SJSA1 (cell line): ENCODE results near the gene PROSER1. TPM values are rescaled to one million over a fixed set of nuclear protein-coding genes. Genes with fewer than 3 reads are reported as not detected.

Source experiments
- DNase-seq, 2 experiments: peaks; one replicate each; pipeline ENCODE4 v3.0.0-alpha.2; 2015 to 2020; ENCODE audit warnings: low spot score in 2 of 2, low read depth in 1 of 2
- H3K27ac ChIP-seq: fragments of 250-450 bp; sonication (Bioruptor Pico); 2 replicates; pipeline ENCODE4 v1.5.1; 2020; ENCODE audit warnings: mild to moderate bottlenecking, moderate library complexity
- H3K27me3 ChIP-seq: fragments of 250-450 bp; sonication (Bioruptor Pico); replicated peaks from 2 replicates; pipeline ENCODE4 v1.5.1; 2020; ENCODE audit warnings: mild to moderate bottlenecking, moderate library complexity
- H3K36me3 ChIP-seq: fragments of 250-450 bp; sonication (Bioruptor Pico); 2 replicates; pipeline ENCODE4 v1.5.1; 2020; ENCODE audit warnings: mild to moderate bottlenecking
- H3K4me1 ChIP-seq: fragments of 250-450 bp; sonication (Bioruptor Pico); replicated peaks from 2 replicates; pipeline ENCODE4 v1.6.1; 2021; ENCODE audit warnings: mild to moderate bottlenecking
- H3K4me3 ChIP-seq: fragments of 250-450 bp; sonication (Bioruptor Pico); 2 replicates; pipeline ENCODE4 v1.5.1; 2020; ENCODE audit warnings: mild to moderate bottlenecking
- H3K9me3 ChIP-seq: fragments of 250-450 bp; sonication (Bioruptor Pico); replicated peaks from 2 replicates; pipeline ENCODE4 v1.5.1; 2020; ENCODE audit warnings: mild to moderate bottlenecking
- total RNA-seq: library from RNA; depleted of rRNA; stranded (reverse); fragments of >200 nt; shearing (Covaris generic); gene quantifications from 2 replicates; pipeline ENCODE4 v1.2.3, GENCODE V29; 2014; rRNA removed

PROSER1 gene
- total RNA-seq, 1 experiment from 2014 or later: 13.0 TPM

DNA sequence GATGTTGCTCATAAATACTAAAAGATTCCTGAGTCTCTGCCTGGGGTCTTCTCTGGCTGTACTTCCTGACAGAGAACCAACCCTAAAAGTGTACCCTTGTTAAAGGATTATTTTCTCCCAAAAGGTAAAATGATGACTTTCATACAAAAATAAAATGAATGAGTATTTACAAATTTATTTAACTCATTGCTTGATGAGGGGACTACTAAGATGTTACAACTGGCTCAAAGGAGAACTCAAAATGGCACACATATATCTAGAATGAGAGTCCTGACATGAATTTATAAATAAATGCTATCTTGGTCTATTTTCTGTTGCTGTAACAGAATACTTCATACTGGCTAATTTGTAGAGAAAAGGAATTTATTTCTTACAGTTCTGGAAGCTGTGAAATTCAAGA lies 77.7 kb downstream of the PROSER1 start:
- H3K4me1 ChIP-seq: no peaks in the 10 kb centered on the region
- H3K27me3 ChIP-seq: no peaks in the 10 kb centered on the region
- H3K27ac ChIP-seq: no peak overlapping the region
- no peak overlapping the region for H3K4me3 ChIP-seq
- DNase-seq: no peak
- no peaks in the 10 kb centered on the region for H3K36me3 ChIP-seq
- H3K9me3 ChIP-seq: no peaks in the 10 kb centered on the region

Other genes starting within 250 kb of the PROSER1 start
- gene STOML3, start 47.3 kb downstream of the PROSER1 start, total RNA-seq: not detected in 2 replicates
- 4.9 and 6.7 TPM in 2 replicates for gene NHLRC3, start 367 bp upstream of the PROSER1 start, total RNA-seq